ENCODE measurements around the gene CYBA.

The CYBA gene

DNA sequence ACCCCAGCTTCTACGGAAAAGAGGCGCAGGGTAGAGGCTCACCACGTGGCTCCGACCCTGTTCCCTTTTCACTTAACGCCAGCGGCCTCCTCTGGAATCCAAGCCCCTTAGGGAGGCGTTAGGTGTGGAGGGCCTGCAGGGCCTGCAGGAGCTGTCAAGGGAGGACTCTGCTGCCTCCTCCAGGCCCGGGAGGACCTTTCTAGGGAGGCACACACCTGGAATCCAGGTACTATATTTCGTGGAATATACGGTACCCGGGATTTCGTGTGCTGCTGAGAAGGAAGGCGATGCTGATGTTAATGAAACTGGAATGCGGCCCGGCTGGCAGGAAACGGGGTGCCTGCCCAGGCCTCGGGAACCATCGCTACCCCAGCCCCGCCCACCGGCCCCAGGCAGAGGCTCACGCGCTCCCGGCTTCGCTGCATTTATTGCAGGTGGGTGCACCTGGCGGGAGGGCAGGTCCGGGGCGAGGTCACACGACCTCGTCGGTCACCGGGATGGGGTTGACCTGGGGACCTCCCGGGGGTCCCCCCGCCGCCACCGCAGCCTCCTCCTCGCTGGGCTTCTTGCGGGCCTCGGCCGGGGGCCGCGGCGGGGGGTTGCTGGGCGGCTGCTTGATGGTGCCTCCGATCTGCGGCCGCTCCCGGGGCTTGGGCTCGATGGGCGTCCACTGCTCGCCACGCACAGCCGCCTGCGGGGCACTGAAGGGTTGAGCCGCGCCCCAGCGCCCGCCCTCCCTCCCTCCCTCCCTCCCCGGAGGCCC, 7.8 kb downstream of the CYBA start:
- DNase-seq: no peak

DNA sequence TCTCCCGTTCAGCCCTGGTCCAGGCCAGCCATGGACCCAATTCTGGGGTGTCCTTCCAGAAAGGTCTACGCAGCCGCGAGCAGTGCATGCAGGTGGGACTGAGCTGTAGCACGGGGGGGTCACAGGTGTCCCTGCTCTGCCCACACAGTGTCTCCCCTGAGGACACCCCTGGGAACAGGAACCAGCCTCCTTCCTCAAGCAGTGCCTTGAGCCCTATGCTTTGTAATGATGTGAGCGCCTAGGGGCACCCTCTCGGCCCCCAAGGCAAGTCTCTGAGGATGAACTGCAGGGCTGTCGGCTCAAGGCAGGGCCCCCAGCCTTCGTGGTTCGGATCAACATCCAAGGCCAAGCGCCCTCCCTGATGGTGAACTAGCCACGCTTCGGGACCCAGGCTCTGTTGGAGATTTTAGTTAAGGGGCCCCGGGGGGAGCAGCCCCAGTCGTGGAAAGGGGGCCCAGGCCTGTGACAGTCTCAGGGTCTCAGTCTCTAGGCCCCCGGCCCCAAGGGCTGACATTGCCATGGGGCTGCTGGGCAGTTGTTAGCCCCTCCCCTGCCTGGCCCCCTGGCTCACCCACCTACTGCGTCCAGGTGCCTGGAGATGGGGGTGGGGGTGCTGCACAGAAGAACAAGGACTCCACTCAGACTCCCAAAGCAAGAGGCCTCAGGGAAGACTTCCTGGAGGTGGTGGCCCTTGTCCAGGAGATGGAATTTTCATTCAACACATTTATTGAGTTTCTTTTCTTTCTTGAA, 10.2 kb downstream of the CYBA start:
- no peak for DNase-seq

DNA sequence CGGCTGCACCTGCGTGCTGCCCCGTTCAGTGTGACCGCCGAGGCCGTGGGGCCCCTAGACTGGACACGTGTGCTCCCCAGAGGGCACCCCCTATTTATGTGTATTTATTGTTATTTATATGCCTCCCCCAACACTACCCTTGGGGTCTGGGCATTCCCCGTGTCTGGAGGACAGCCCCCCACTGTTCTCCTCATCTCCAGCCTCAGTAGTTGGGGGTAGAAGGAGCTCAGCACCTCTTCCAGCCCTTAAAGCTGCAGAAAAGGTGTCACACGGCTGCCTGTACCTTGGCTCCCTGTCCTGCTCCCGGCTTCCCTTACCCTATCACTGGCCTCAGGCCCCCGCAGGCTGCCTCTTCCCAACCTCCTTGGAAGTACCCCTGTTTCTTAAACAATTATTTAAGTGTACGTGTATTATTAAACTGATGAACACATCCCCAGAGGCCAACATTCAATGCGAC, 10.8 kb downstream of the CYBA start:
- no peak for DNase-seq

DNA sequence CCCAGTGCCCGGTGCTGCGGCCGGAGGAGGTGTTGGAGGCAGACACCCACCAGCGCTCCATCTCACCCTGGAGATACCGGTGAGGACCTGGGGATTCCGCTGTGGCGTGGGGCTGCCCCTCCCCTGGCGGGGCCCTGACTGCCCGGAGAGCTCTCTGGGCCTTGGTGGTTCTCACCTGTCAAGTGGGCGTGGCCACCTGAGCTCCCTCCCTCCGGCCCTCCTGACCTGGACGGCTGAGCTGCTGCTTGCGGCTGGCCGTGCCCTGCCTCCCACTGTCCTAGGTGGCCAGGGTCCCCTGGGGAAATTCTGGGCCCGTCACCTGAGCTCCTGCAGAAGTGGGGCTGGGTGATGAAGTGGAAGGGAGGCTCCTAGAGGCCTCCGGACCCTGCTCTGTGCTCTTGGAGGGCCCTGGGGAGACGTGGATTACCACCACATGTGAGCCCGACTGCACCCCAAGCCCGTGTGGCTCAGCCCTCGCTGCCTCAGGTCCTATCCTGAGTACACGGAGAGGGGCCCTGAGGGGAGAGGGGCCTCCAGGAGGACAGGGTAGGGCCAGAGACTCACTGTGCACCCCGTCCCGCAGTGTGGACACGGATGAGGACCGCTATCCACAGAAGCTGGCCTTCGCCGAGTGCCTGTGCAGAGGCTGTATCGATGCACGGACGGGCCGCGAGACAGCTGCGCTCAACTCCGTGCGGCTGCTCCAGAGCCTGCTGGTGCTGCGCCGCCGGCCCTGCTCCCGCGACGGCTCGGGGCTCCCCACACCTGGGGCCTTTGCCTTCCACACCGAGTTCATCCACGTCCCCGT, 11.4 kb downstream of the CYBA start:
- DNase-seq: no peak

- no peak for DNase-seq
Measured at GRCh38 chr16:88638323-88639230, 12.3 kb downstream of the CYBA start, which contains the start of gene IL17C. Gene IL17C, plus strand, starts transcription at chr16:88638572. Its CDS starts 70 bp downstream, at chr16:88638642.

DNA sequence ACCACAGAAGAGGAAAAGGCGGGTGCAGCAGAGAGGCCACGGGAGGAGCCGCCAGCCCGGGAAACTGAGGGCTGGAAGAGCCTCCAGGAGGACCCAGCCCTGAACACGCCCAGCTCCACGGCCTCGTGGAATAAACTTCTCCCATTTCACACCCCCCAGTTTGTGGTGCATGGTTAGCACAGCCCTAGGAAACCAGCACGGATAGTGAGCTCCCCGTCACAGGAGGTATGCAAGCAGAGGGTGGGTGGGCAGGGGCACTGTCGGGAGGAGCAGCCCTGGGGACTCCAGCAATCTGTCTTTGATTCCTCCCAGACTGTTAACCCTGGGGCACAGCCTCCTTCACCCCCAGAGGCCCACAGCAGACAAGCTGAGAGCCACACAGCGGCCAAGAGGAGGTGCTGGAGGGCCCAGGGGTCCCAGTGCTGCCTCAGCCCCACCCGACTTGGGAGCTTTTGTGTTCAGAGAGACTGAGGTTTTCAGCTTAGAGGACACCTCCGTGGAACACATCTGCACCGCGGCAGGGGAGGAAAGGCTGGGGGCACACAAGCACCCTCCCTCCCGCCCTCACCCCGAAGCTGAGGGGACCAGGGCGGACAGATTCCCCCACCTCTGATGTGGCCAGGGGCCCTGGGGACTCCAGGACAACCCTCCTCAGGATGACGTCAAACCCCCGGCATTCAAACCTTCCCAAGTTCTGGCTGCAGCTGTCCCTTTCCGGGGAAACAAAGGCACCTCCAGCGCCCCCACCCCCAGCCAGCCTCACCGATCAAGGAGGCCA, 14.2 kb downstream of the CYBA start:
- no peak for DNase-seq

- no peak for DNase-seq
Measured at GRCh38 chr16:88635671-88636319, 15.1 kb downstream of the CYBA start.

DNA sequence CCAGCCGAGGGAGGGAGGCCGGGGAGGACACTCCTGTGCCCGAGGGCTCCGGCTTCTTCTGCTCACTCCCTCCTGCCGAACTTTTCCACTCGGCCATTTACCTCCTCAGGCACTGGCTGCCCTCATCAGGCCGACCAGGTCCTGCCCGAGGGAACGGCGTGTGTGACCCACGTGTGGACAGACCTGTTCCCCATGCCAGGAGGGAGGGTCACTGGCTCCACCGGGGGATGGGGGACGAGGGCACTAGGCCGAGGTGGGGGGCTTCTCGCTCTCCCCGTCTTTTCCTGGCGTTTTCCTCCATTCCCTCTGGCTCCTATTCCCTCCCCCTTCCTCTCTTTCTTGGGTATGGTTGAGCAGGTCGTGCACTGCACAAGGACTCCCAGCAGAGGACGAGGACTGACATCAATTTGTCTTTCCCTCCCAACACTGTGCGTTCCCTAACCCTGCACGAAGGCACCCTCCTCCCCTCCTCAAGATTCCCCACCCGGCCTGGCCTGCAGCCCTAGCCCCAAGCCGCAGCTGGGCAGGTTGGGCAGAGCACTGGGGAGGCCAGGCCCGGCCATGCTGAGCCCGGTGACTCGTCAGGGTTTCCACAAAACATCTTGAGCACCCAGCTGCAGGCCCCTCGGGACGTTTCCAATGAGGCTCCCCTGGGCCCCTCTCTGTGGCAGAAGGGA, 15.7 kb downstream of the CYBA start:
- DNase-seq: no peak

DNA sequence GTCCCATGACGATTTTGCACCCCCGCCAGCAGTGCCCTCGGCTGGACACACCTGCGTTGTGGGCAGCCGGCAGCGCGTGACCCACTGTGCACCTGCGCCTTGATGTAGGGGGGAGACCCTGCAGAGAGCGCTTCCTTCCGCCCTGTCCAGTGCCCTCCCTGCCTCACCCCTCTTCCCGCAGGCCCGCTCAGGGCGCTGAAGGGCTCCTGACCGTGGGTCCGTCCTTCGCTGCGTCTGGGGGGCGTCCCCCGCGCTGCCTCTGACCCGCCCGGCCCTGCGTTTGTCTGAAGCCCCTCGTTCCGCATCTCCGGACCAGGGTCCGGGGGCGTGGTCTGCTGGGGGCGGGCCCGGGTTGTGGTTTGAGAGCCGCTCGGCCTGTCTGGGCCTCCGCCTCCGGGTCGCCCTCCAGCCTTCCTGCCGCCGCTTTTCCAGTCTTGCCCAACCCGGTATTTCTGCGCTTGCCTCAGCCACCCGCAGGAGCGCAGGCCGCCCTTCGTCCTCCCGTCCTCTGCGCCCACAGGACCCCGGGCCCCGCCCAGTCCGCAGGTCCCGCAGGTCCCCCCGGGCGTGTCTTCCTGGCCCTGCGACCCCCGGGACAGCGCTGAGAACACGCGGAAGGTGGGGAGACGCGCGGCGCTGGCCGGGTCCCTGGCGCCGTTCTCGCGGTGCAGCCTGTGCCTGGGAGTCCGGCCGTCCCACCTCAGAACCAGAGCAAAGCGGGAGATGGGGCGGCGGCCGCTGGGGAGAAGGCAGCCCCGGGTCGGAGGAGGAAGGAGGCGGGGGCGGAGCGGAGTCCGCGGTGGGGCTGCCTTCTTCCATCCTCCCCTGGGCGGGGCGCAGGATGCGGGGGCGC, 16.5 kb downstream of the CYBA start:
- no peak for DNase-seq

GRCh38 chr16:88633684-88634140, 17.1 kb downstream of the CYBA start:
- DNase-seq: no peak

- DNase-seq: no peak
Measured at GRCh38 chr16:88632587-88632930, 18.3 kb downstream of the CYBA start.

GRCh38 chr16:88631920-88632586, 18.8 kb downstream of the CYBA start:
- DNase-seq: no peak

- no peak for DNase-seq
Measured at GRCh38 chr16:88631384-88631783, 19.5 kb downstream of the CYBA start.

DNA sequence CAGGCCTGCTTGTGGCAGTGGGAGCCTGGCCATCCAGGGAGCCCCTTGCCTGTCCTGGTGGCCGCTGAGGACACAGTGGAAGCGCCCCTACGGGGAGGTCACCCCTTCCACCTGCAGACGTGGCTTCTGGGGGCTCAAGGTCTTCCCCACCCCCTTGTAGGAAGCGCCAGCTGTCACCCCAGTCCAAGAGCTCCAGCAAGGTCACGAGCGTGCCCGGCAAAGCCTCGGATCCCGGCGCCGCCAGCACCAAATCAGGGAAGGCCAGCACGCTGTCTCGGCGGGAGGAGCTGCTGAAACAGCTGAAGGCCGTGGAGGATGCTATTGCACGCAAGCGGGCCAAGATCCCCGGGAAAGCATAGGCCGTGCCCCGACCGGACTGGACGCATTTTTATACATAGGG, 19.9 kb downstream of the CYBA start:
- DNase-seq: no peak

- DNase-seq: no peak
Measured at GRCh38 chr16:88630433-88630832, 20.4 kb downstream of the CYBA start.

- DNase-seq: no peak
Measured at GRCh38 chr16:88629835-88630234, 21.0 kb downstream of the CYBA start.

GRCh38 chr16:88628512-88628974, 22.3 kb downstream of the CYBA start:
- DNase-seq: no peak

GRCh38 chr16:88627531-88628411, 23.1 kb downstream of the CYBA start:
- no peak for DNase-seq

Data from NCI-H1092 (cell line).